Measurements from ENCODE around the gene PSAPL1. TPM values are rescaled to one million over a fixed set of nuclear protein-coding genes. Genes with fewer than 3 reads are reported as not detected.

Gene PSAPL1
- total and polyA plus RNA-seq, 4 donors, result not detected

DNA sequence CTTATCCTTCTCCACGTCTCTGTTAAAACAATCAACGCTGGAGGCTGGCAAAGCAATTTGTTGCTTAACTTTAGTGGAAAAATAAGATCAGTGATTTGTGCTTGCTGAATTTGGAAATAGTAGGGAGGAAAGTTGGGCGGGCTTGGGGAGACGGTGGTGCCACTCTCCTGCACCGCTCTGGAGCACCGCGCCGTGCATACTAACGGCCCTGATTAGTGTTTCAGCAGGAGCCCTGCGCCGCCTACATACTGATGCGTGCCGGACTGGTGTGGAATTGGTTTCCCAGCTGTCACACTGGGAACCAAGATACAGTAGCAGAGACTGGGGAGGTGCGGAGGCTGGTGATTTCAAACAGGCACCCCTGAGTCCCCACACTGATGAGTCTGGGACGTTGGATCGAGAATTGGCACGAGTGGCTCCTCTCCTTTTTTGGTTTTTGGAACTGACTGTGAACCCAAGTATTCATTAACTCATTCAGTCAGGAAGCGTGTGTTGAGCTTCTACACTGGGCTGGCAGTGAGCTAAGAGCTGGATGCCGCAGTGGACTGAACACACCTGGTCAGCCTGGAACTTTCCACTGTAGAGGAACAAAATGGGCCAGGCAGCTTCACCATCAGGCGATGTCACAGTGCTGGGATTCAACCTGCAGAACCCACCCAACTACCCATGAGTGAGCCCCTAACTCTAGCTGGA is 29.0 kb upstream of the PSAPL1 start (continued):
- TF ChIP-seq, protein P1, sequence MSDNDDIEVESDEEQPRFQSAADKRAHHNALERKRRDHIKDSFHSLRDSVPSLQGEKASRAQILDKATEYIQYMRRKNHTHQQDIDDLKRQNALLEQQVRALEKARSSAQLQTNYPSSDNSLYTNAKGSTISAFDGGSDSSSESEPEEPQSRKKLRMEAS (IDR thresholded peaks at IDR 0.05), result no peak
- TF ChIP-seq FOXA2 (IDR thresholded peaks at IDR 0.05) (no peak), EGR1 (IDR thresholded peaks at IDR 0.05; ENCODE audit: low read depth in 2 of 2) (no peak), YY1 (IDR thresholded peaks at IDR 0.05) (no peak), RXRA (IDR thresholded peaks at IDR 0.05) (no peak)

DNA sequence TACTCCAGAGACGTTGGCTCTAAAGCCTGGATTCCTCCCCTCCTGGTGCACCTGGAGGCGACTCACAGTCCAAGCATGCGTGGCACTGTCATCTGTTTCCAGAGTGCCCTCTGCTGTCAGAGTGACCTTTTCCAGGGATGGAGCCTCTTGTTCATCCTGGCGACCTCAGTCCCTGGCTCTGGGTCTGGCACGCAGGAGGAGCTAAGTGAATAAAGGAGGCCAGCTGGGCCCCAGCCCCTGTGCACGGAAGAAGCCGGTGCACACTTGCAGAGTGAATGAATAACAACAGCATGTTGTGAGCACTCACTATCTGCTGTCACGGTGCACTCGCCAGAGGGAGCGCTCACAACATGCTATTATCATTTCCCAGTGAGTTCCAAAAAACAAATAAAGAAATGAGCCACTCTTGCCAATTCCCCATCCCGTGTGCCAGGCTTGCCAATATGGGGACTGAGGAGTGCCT is 27.8 kb upstream of the PSAPL1 start:
- WGBS, result 24% methylated on average over 11 of the region's 11 CpGs
- Histone ChIP-seq H3K9ac (ENCODE audit: low read depth in 1 of 2, low read length in 2 of 2) (no peak overlapping the region), H3K27me3 (ENCODE audit: control insufficient read depth in 4 of 4, insufficient read depth in 4 of 4, low read length in 3 of 4) (no peaks in the 10 kb centered on the region), H3K4me1 (ENCODE audit: control insufficient read depth in 4 of 4, insufficient read depth in 4 of 4, low read length in 3 of 4) (peaks cover 0 to 15% (median 8%) of the 10 kb centered on the region in 4 donors), H3K36me3 (ENCODE audit: control insufficient read depth in 4 of 4, insufficient read depth in 3 of 4, low read depth in 1 of 4, low read length in 3 of 4) (no peaks in the 10 kb centered on the region), H3K27ac (ENCODE audit: low read depth in 1 of 2, low read length in 2 of 2) (no peak overlapping the region), H3K9me3 (ENCODE audit: control insufficient read depth in 4 of 4, low read length in 3 of 4) (peaks cover 0 to 4% (median 2%) of the 10 kb centered on the region in 4 donors), H3K4me3 (ENCODE audit: low read depth in 1 of 3, low read length in 3 of 3) (no peak overlapping the region)
- DNase-seq (ENCODE audit: low spot score), result no peak
- no peak for TF ChIP-seq TAF1 (conservative IDR thresholded peaks at IDR 0.05)
- TF ChIP-seq FOXA2 (IDR thresholded peaks at IDR 0.05), result peak; percentile 29
- TF ChIP-seq, protein P2, sequence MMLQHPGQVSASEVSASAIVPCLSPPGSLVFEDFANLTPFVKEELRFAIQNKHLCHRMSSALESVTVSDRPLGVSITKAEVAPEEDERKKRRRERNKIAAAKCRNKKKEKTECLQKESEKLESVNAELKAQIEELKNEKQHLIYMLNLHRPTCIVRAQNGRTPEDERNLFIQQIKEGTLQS (IDR thresholded peaks at IDR 0.05), result no peak
- TF ChIP-seq JUND (IDR thresholded peaks at IDR 0.05), result peak in 1 of 2 donors; percentile 91
- TF ChIP-seq, protein P3, sequence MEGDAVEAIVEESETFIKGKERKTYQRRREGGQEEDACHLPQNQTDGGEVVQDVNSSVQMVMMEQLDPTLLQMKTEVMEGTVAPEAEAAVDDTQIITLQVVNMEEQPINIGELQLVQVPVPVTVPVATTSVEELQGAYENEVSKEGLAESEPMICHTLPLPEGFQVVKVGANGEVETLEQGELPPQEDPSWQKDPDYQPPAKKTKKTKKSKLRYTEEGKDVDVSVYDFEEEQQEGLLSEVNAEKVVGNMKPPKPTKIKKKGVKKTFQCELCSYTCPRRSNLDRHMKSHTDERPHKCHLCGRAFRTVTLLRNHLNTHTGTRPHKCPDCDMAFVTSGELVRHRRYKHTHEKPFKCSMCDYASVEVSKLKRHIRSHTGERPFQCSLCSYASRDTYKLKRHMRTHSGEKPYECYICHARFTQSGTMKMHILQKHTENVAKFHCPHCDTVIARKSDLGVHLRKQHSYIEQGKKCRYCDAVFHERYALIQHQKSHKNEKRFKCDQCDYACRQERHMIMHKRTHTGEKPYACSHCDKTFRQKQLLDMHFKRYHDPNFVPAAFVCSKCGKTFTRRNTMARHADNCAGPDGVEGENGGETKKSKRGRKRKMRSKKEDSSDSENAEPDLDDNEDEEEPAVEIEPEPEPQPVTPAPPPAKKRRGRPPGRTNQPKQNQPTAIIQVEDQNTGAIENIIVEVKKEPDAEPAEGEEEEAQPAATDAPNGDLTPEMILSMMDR (IDR thresholded peaks at IDR 0.05; ENCODE audit: low read depth, low read length, missing input control), result peak; percentile 60
- TF ChIP-seq FOXA1 (IDR thresholded peaks at IDR 0.05), result no peak
- TF ChIP-seq HNF4G (IDR thresholded peaks at IDR 0.05), result no peak
- no peak for TF ChIP-seq NR2F2 (IDR thresholded peaks at IDR 0.05)
- TF ChIP-seq HNF4A (conservative IDR thresholded peaks at IDR 0.05), result peak; percentile 30 to 43
- peak; percentile 80 to 90 for TF ChIP-seq RAD21 (IDR thresholded peaks at IDR 0.05)
- no peak for TF ChIP-seq GABPA (IDR thresholded peaks at IDR 0.05 in 1 of 2, conservative IDR thresholded peaks at IDR 0.05 in 1 of 2)
- TF ChIP-seq, protein P4, sequence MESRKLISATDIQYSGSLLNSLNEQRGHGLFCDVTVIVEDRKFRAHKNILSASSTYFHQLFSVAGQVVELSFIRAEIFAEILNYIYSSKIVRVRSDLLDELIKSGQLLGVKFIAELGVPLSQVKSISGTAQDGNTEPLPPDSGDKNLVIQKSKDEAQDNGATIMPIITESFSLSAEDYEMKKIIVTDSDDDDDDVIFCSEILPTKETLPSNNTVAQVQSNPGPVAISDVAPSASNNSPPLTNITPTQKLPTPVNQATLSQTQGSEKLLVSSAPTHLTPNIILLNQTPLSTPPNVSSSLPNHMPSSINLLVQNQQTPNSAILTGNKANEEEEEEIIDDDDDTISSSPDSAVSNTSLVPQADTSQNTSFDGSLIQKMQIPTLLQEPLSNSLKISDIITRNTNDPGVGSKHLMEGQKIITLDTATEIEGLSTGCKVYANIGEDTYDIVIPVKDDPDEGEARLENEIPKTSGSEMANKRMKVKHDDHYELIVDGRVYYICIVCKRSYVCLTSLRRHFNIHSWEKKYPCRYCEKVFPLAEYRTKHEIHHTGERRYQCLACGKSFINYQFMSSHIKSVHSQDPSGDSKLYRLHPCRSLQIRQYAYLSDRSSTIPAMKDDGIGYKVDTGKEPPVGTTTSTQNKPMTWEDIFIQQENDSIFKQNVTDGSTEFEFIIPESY (IDR thresholded peaks at IDR 0.05), result no peak
- TF ChIP-seq, protein P5, sequence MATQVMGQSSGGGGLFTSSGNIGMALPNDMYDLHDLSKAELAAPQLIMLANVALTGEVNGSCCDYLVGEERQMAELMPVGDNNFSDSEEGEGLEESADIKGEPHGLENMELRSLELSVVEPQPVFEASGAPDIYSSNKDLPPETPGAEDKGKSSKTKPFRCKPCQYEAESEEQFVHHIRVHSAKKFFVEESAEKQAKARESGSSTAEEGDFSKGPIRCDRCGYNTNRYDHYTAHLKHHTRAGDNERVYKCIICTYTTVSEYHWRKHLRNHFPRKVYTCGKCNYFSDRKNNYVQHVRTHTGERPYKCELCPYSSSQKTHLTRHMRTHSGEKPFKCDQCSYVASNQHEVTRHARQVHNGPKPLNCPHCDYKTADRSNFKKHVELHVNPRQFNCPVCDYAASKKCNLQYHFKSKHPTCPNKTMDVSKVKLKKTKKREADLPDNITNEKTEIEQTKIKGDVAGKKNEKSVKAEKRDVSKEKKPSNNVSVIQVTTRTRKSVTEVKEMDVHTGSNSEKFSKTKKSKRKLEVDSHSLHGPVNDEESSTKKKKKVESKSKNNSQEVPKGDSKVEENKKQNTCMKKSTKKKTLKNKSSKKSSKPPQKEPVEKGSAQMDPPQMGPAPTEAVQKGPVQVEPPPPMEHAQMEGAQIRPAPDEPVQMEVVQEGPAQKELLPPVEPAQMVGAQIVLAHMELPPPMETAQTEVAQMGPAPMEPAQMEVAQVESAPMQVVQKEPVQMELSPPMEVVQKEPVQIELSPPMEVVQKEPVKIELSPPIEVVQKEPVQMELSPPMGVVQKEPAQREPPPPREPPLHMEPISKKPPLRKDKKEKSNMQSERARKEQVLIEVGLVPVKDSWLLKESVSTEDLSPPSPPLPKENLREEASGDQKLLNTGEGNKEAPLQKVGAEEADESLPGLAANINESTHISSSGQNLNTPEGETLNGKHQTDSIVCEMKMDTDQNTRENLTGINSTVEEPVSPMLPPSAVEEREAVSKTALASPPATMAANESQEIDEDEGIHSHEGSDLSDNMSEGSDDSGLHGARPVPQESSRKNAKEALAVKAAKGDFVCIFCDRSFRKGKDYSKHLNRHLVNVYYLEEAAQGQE (IDR thresholded peaks at IDR 0.05), result no peak
- no peak for TF ChIP-seq SP1 (IDR thresholded peaks at IDR 0.05)
- TF ChIP-seq, protein P1 (IDR thresholded peaks at IDR 0.05), result no peak
- TF ChIP-seq RXRA (IDR thresholded peaks at IDR 0.05), result peak; percentile 13 to 70
- no peak for TF ChIP-seq YY1 (IDR thresholded peaks at IDR 0.05)
- TF ChIP-seq EGR1 (IDR thresholded peaks at IDR 0.05; ENCODE audit: low read depth in 2 of 2), result no peak

Measured in liver (tissue), 9 donors.